PC-3 (cell line): ENCODE data around the gene ARHGAP5. TPM values are rescaled to one million over a fixed set of nuclear protein-coding genes. Genes with fewer than 3 reads are reported as not detected.

Experiments
- ATAC-seq: fragments of 200-7000 bp; cut with Tn5 transposase; 2 replicates; pipeline ENCODE4 v1.9.1; 2020; ENCODE audit warnings: mild to moderate bottlenecking, moderate library complexity
- BruUV-seq: library from RNA; stranded (reverse); fragments of 400-500 nt; replicated peaks from 2 replicates; lab custom pipeline; 2021; lab: Mats Ljungman, UMichigan
- CTCF ChIA-PET: fragments of 300-600 bp; sonication (Branson Sonifier 250); formaldehyde crosslinking; loops from one replicate; lab custom pipeline; 2022; ENCODE audit warnings: antibody characterized with exemption; lab: Charles Lee
- POLR2A ChIA-PET: fragments of 300-600 bp; sonication (Branson Sonifier 250); formaldehyde crosslinking; loops from one replicate; lab custom pipeline; 2022; ENCODE audit warnings: antibody characterized with exemption; ENCODE audit not compliant: unreplicated experiment; lab: Charles Lee
- DNase-seq: peaks from one replicate; pipeline ENCODE4 v3.0.0-alpha.2; 2015
- H2AFZ ChIP-seq: fragments of 300-600 bp; sonication (generic); 2 replicates; pipeline ENCODE4 v1.6.0; 2016; ENCODE audit warnings: antibody characterized with exemption, low read length
- H3F3A ChIP-seq: fragments of 300-600 bp; sonication (generic); one replicate; pipeline ENCODE4 v1.6.0; 2017; ENCODE audit warnings: antibody characterized with exemption, low read length, control low read depth, mild to moderate bottlenecking; ENCODE audit not compliant: unreplicated experiment
- H3K27ac ChIP-seq: fragments of 300-600 bp; sonication (generic); 2 replicates; pipeline ENCODE4 v1.5.1; 2016; ENCODE audit warnings: mild to moderate bottlenecking, low read length
- H3K27me3 ChIP-seq: fragments of 300-600 bp; sonication (generic); 2 replicates; pipeline ENCODE4 v1.6.1; 2016; ENCODE audit warnings: low read length, mixed read lengths
- H3K36me3 ChIP-seq: fragments of 300-600 bp; sonication (generic); 2 replicates; pipeline ENCODE4 v1.6.1; 2016; ENCODE audit warnings: low read depth, mixed run types, low read length, mixed read lengths
- H3K4me1 ChIP-seq: fragments of 300-600 bp; sonication (generic); 2 replicates; pipeline ENCODE4 v1.5.1; 2016; ENCODE audit warnings: low read length; ENCODE audit not compliant: insufficient read depth
- H3K4me2 ChIP-seq: fragments of 300-600 bp; sonication (generic); 2 replicates; pipeline ENCODE4 v1.6.0; 2016; ENCODE audit warnings: low read length
- H3K4me3 ChIP-seq: fragments of 300-600 bp; sonication (generic); 2 replicates; pipeline ENCODE4 v1.5.1; 2016; ENCODE audit warnings: mild to moderate bottlenecking, low read length, mixed read lengths
- H3K79me2 ChIP-seq: fragments of 300-600 bp; sonication (generic); 2 replicates; pipeline ENCODE4 v1.6.1; 2017; ENCODE audit warnings: low read length, mixed read lengths
- H3K9ac ChIP-seq: fragments of 300-600 bp; sonication (generic); 2 replicates; pipeline ENCODE4 v1.6.0; 2016; ENCODE audit warnings: mild to moderate bottlenecking, low read length
- H3K9me2 ChIP-seq: fragments of 300-600 bp; sonication (generic); replicated peaks from 2 replicates; pipeline ENCODE4 v1.6.1; 2016; ENCODE audit warnings: mixed run types, low read length, mixed read lengths
- H3K9me3 ChIP-seq: fragments of 300-600 bp; sonication (generic); 2 replicates; pipeline ENCODE4 v1.6.1; 2016; ENCODE audit warnings: low read length, mixed read lengths
- H4K20me1 ChIP-seq: fragments of 300-600 bp; sonication (generic); 2 replicates; pipeline ENCODE4 v1.6.1; 2016; ENCODE audit warnings: low read length, mixed read lengths
- EZH2 ChIP-seq: fragments of 300-600 bp; sonication (generic); IDR thresholded peaks from one replicate; pipeline ENCODE4 v1.6.1; 2017; ENCODE audit warnings: antibody characterized with exemption, mild to moderate bottlenecking, low read length; ENCODE audit not compliant: unreplicated experiment
- EZH2phosphoT487 ChIP-seq: fragments of 300-600 bp; sonication (generic); IDR thresholded peaks from 2 replicates; pipeline ENCODE4 v1.6.1; 2018; ENCODE audit warnings: mild to moderate bottlenecking, antibody characterized with exemption, low read length, borderline replicate concordance
- intact Hi-C: fragments of 100-400 bp; cut with micrococcal nuclease; formaldehyde crosslinking; loops from 2 replicates; pipeline ENCODE4 v1.9.0; 2023
- total RNA-seq: library from RNA; depleted of rRNA; stranded (reverse); fragments of >200 nt; gene quantifications from 2 replicates; pipeline ENCODE4 v1.2.3, GENCODE V29; 2014
- TF ChIP-seq, protein P1 (sequence below): fragments of 300-600 bp; sonication (generic); conservative IDR thresholded peaks from 2 replicates; pipeline ENCODE4 v1.5.1; 2017; ENCODE audit warnings: antibody characterized with exemption, low read depth, mild to moderate bottlenecking, low read length

The ARHGAP5 gene
- total RNA-seq, 1 experiment from 2014 or later: 46.4 TPM

DNA sequence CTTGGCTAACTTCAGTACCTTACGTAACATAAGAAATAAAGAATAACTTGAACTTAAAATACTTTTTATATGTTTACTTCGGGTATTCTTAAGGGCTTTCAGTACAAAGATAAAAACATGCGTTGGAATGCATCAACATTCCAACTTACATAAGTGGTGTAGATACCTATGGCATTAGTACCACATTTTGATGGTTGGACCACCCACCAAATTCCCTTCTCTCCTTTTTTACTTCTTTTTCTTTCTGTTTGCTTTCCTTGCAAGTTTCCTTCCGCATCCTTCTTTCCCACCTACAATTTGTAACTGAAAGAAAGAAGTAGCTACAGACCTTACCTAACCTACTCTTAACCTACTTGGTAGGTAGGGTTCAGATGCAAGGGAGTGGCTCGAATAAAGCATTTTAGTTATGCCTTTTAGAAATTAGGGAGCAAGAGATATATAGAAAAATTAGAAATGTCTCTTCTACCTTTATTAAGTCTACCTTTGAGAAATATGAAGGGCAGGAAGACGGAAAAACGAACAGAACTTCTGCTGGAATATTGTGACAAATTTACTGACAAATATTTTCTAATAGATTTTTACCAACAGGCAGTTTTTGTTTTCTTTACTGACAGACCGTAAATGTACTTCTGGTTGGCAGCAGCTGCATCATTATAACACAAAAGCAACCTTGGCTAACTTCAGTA lies 2.1 kb upstream of the ARHGAP5 start:
- H3K27ac ChIP-seq: no peak overlapping the region
- peak; percentile 19 for DNase-seq

DNA sequence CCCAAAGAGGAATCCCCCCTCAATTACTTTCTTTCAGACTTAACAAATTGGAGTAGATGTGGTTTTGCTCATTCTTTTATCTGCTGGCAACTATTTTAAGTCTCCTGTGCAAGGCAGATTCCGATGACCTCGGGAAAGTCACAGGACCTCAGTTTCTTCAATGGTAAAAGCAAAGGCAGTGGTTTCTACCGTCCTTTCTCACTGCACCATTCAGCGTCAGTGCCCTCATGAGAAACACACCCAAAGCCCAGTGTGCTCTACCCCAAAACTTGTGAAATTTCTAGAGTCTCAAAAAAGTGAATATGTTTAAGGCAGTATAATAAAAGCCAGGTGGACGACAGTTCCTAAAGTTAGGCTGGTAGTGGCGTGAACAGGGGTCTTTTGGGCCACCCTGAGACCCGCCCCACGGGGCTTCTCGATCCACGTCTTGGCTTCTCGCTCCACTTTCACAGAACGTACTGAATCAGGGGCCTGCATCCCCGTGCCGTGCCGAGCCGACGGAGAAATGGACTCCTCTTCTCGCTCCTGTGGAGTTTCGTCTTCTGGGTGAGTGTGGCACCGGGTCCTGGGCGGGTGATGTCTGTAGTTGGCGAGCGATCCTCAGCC lies 1.3 kb upstream of the ARHGAP5 start:
- Histone ChIP-seq H3K36me3 (no peaks in the 10 kb centered on the region), H3F3A (no peaks in the 10 kb centered on the region), H2AFZ (peak overlapping the region; percentile 95), H3K9me2 (no peaks in the 10 kb centered on the region), H3K4me2 (peak overlapping the region; percentile 87), H4K20me1 (peaks cover 22% of the 10 kb centered on the region), H3K27me3 (no peaks in the 10 kb centered on the region), H3K4me3 (peak overlapping the region; percentile 79), H3K4me1 (peaks cover 30% of the 10 kb centered on the region), H3K27ac (peak overlapping the region; percentile 90), H3K79me2 (peaks cover 52% of the 10 kb centered on the region), H3K9ac (peak overlapping the region; percentile 83), H3K9me3 (no peaks in the 10 kb centered on the region)
- ATAC-seq (peak; percentile 31), DNase-seq (peak; percentile 18)
- intact Hi-C loops: loop anchor here (1.0 to 10.0 kb wide), 7 partner anchors 54 to 297 kb away; partner anchors contain the start of gene RNU6-8
- TF ChIP-seq EZH2: no peak
- TF ChIP-seq, protein P1, sequence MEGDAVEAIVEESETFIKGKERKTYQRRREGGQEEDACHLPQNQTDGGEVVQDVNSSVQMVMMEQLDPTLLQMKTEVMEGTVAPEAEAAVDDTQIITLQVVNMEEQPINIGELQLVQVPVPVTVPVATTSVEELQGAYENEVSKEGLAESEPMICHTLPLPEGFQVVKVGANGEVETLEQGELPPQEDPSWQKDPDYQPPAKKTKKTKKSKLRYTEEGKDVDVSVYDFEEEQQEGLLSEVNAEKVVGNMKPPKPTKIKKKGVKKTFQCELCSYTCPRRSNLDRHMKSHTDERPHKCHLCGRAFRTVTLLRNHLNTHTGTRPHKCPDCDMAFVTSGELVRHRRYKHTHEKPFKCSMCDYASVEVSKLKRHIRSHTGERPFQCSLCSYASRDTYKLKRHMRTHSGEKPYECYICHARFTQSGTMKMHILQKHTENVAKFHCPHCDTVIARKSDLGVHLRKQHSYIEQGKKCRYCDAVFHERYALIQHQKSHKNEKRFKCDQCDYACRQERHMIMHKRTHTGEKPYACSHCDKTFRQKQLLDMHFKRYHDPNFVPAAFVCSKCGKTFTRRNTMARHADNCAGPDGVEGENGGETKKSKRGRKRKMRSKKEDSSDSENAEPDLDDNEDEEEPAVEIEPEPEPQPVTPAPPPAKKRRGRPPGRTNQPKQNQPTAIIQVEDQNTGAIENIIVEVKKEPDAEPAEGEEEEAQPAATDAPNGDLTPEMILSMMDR: no peak
- TF ChIP-seq EZH2phosphoT487: no peak
- TSS peak; percentile 94 for BruUV-seq
- POLR2A ChIA-PET: interaction anchor here (0.7 kb wide), 1 partner anchor 309 kb away, joined by 3 read pairs; no protein-coding TSS in a partner anchor
- CTCF ChIA-PET: interaction anchor here (0.6 to 1.9 kb wide), 4 partner anchors 154 to 307 kb away, joined by 3 to 12 read pairs (median 4); no protein-coding TSS in a partner anchor

More for the DNA sequence above, 2.1 kb upstream of the ARHGAP5 start:
- peaks cover 17% of the 10 kb centered on the region for H4K20me1 ChIP-seq
- intact Hi-C loops: loop anchor here (5.0 to 10.0 kb wide), 2 partner anchors 260 to 297 kb away; no protein-coding TSS in a partner anchor
- no peak for TF ChIP-seq EZH2
- TF ChIP-seq, protein P1: no peak
- no peak overlapping the region for H2AFZ ChIP-seq
- peaks cover 25% of the 10 kb centered on the region for H3K4me1 ChIP-seq
- peaks cover 45% of the 10 kb centered on the region for H3K79me2 ChIP-seq
- H3K9ac ChIP-seq: peak overlapping the region; percentile 83; the same call in 1 of the 2 replicates
- peak overlapping the region; percentile 87 for H3K4me2 ChIP-seq
- no peaks in the 10 kb centered on the region for H3K9me2 ChIP-seq
- no peaks in the 10 kb centered on the region for H3K9me3 ChIP-seq
- ATAC-seq: no peak
- H3K36me3 ChIP-seq: no peaks in the 10 kb centered on the region
- H3K27me3 ChIP-seq: no peaks in the 10 kb centered on the region
- CTCF ChIA-PET: interaction anchor here (0.7 kb wide), 1 partner anchor 155 kb away, joined by 3 read pairs; no protein-coding TSS in a partner anchor
- H3K4me3 ChIP-seq: peak overlapping the region; percentile 79
- POLR2A ChIA-PET: no interaction called here
- no TSS peak for BruUV-seq
- H3F3A ChIP-seq: no peaks in the 10 kb centered on the region
